Large intestine (tissue), 12 donors: Measurements from ENCODE around the gene GNLY. TPM values are rescaled to one million over a fixed set of nuclear protein-coding genes. Genes with fewer than 3 reads are reported as not detected.

ENCODE experiments used
- DNase-seq, 2 donors: peaks; one replicate each; pipeline versions ENCODE4 v3.0.0 to v3.0.0-alpha.2; 2013
- H3K27ac ChIP-seq: one replicate; pipeline ENCODE4 v1.5.1; 2013; ENCODE audit warnings: low read length
- H3K27me3 ChIP-seq: 2 replicates; pipeline ENCODE4 v1.6.1; 2013; ENCODE audit warnings: low read length; ENCODE audit not compliant: control insufficient read depth, insufficient read depth
- H3K36me3 ChIP-seq: 2 replicates; pipeline ENCODE4 v1.6.1; 2013; ENCODE audit warnings: low read length; ENCODE audit not compliant: control insufficient read depth, insufficient read depth
- H3K4me1 ChIP-seq: one replicate; pipeline ENCODE4 v1.6.1; 2013; ENCODE audit warnings: low read length; ENCODE audit not compliant: control insufficient read depth, insufficient read depth
- H3K4me3 ChIP-seq: one replicate; pipeline ENCODE4 v1.5.1; 2013; ENCODE audit warnings: low read length
- H3K9me3 ChIP-seq: one replicate; pipeline ENCODE4 v1.6.1; 2013; ENCODE audit warnings: mild to moderate bottlenecking, low read depth, low read length, moderate library complexity; ENCODE audit not compliant: control insufficient read depth
- WGBS: methylation state at CpG from one replicate; pipeline ENCODE4 v1.1.5; 2013; ENCODE audit warnings: low lambda C conversion rate; ENCODE audit not compliant: insufficient coverage; 5-methylcytosine and 5-hydroxymethylcytosine counted together
- long read RNA-seq, 11 donors: transcript quantifications; one replicate each; lab custom pipeline, GENCODE V29; 2026
- polyA plus RNA-seq: library from polyadenylated mRNA; unstranded; fragments of 120-200 nt; gene quantifications from one replicate; pipeline ENCODE4 v1.2.1, GENCODE V29; 2013

GNLY gene
- 13.1 TPM for polyA plus RNA-seq
- long read RNA-seq, donor 1, partial matches to known transcripts, result 0 of 1 reads
- long read RNA-seq, donor 1, other reads (novel, unspliced or antisense), result 0 of 1 reads
- long read RNA-seq, donor 2, partial matches to known transcripts, result 0 of 2 reads
- long read RNA-seq, donor 2, other reads (novel, unspliced or antisense), result 0 of 2 reads
- long read RNA-seq, donor 3, result 0 reads
- long read RNA-seq, donor 4, partial matches to known transcripts, result 0 of 1 reads
- long read RNA-seq, donor 4, other reads (novel, unspliced or antisense), result 0 of 1 reads
- long read RNA-seq, donor 5, result 0 reads
- long read RNA-seq, donor 6, transcript GNLY-201 (5 exons, 846 nt), result major isoform, 7 of 13 reads
- long read RNA-seq, donor 6, partial matches to known transcripts, result 6 of 13 reads
- long read RNA-seq, donor 6, other reads (novel, unspliced or antisense), result 0 of 13 reads
- long read RNA-seq, donor 7, result 0 reads
- long read RNA-seq, donor 8, transcript GNLY-201 (5 exons, 846 nt), result major isoform, 10 of 17 reads
- long read RNA-seq, donor 8, partial matches to known transcripts, result 0 of 17 reads
- long read RNA-seq, donor 8, other reads (novel, unspliced or antisense), result 0 of 17 reads
- long read RNA-seq, donor 9, partial matches to known transcripts, result 0 of 3 reads
- long read RNA-seq, donor 9, other reads (novel, unspliced or antisense), result 0 of 3 reads
- long read RNA-seq, donor 10, transcript GNLY-201 (5 exons, 846 nt), result major isoform, 5 of 5 reads
- long read RNA-seq, donor 10, partial matches to known transcripts, result 0 of 5 reads
- long read RNA-seq, donor 10, other reads (novel, unspliced or antisense), result 0 of 5 reads
- long read RNA-seq, donor 11, transcript GNLY-201 (5 exons, 846 nt), result major isoform, 9 of 9 reads
- long read RNA-seq, donor 11, partial matches to known transcripts, result 0 of 9 reads
- long read RNA-seq, donor 11, other reads (novel, unspliced or antisense), result 0 of 9 reads

GRCh38 chr2:85694052-85695025 is at the start of gene GNLY:
GNLY (plus strand) TSS chr2:85694358; CDS start chr2:85694419, 61 bp downstream.
- Histone ChIP-seq H3K4me1 (no peaks in the 10 kb centered on the region), H3K4me3 (no peak within 1 kb of the TSS), H3K27ac (no peak within 1 kb of the TSS), H3K27me3 (no peaks in the 10 kb centered on the region), H3K9me3 (no peaks in the 10 kb centered on the region), H3K36me3 (no peaks in the 10 kb centered on the region)
- WGBS, result no CpG with 5 or more reads among the region's 15 CpGs
- DNase-seq, result no peak

DNA sequence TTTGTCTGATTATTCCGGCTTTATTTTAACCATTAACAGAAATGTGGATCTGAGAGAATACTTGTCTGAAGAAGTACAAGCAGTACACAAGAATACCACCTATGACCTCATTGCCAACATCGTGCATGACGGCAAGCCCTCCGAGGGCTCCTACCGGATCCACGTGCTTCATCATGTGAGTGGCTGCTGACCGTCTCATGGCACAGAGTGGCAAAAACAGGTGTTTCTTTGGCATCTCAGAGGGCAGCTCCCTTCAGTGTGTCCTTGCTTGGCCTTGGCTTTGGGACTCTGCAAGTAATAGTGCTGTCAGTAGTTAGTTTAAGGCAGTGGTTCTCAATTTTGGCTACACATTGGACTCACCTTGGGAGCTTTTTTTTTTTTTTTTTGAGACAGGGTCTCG is 49.2 kb upstream of the GNLY start:
- DNase-seq, result no peak
- no peak overlapping the region for H3K27ac ChIP-seq
- 80% methylated on average over 1 of the region's 8 CpGs for WGBS
- no peaks in the 10 kb centered on the region for H3K9me3 ChIP-seq
- H3K4me3 ChIP-seq, result no peak overlapping the region
- H3K4me1 ChIP-seq, result no peaks in the 10 kb centered on the region
- peaks cover 92% of the 10 kb centered on the region for H3K36me3 ChIP-seq
- H3K27me3 ChIP-seq, result no peaks in the 10 kb centered on the region

- Histone ChIP-seq H3K4me3 (no peak overlapping the region), H3K27ac (no peak overlapping the region), H3K36me3 (peaks cover 90% of the 10 kb centered on the region), H3K4me1 (no peaks in the 10 kb centered on the region), H3K27me3 (no peaks in the 10 kb centered on the region), H3K9me3 (no peaks in the 10 kb centered on the region)
- no CpG with 5 or more reads among the region's 2 CpGs for WGBS
- no peak for DNase-seq
Observed at GRCh38 chr2:85646166-85646565, 48.0 kb upstream of the GNLY start.

DNA sequence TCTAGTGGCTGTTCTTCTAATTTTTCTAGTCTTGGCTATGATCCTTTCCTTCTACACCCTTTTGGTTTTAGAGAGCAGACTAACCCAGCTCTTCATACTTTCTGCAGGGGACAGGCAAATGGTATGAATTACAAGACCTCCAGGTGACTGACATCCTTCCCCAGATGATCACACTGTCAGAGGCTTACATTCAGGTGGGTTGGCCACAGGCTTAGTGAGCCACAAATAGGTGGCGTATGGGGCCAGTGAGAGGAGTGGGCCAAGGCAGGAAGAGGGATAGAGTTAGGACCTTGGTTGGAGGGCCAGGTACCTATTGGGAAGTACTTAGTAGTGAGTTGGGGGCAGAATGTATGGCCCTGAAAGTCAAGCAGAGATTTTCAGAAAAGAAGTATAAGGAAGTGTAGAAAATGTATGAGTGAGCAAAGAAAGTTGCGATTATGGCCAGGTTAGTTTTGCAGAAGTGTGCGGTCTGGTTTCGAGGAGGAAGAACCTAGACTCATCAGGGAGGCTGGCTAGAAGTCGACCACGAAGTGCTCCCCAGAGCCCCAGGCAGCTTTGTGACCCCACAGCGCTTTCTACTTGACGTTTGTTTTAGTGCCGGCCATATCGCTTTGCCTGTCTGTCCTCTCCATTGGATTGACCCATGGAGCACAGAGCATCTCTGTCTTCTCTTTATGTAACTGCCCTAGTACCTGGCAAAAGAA is 46.2 kb upstream of the GNLY start:
- peaks cover 81% of the 10 kb centered on the region for H3K36me3 ChIP-seq
- no peak overlapping the region for H3K27ac ChIP-seq
- H3K4me3 ChIP-seq, result no peak overlapping the region
- H3K27me3 ChIP-seq, result no peaks in the 10 kb centered on the region
- H3K4me1 ChIP-seq, result no peaks in the 10 kb centered on the region
- no peaks in the 10 kb centered on the region for H3K9me3 ChIP-seq
- no peak for DNase-seq
- 93% methylated on average over 5 of the region's 10 CpGs for WGBS

- peaks cover 79% of the 10 kb centered on the region for H3K36me3 ChIP-seq
- no peak for DNase-seq
- no peaks in the 10 kb centered on the region for H3K4me1 ChIP-seq
- WGBS, result 50% methylated on average over 1 of the region's 2 CpGs
- no peaks in the 10 kb centered on the region for H3K9me3 ChIP-seq
- H3K27ac ChIP-seq, result no peak overlapping the region
- H3K4me3 ChIP-seq, result no peak overlapping the region
- no peaks in the 10 kb centered on the region for H3K27me3 ChIP-seq
Observed at GRCh38 chr2:85648619-85649018, 45.5 kb upstream of the GNLY start.

DNA sequence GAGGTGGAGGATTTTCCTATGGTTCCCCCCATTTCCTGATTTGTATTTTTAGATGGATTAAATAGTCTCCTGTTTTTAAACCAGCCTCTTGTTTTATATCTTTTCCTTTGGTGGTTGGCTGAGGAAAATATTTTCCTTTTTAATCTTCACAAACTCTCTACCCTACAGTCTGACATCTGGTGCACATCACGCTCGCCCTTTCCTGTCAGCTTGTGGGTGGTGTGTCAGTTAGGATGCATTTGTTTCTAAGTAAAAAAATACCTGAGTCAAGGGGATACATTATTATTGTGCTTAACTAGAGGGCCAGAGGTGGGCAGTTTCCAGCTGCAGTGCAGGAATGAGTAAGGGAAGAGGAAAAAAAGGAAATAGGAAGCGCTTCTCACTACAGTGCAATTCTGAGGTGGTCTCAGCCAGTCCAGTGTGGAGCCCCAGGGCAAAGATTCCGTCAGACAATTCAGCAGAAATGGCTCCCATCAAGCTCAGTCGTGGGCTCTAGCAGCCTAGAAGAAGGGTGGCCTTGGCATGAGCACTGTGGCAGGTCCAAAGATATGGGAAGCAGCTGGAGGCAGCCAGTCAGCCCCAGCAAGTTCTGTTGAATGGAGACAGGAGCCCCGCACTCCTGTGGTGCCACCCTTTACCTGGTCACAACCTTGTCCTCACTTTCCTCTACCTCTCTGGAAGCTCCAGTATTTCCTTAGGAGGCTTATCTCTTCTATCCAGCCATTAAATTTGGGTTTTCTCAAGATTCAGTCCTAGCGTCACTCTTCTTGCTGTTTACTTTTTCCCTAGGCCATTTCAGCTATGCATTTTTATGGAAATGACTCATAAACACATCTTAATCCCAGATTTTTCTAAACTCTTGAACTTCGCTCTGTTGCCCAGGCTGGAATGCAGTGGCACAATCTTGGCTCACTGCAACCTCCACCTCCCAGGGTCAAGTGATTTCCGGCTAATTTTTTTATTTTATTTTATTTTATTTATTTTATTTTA is 44.7 kb upstream of the GNLY start:
- DNase-seq, result no peak
- Histone ChIP-seq H3K27me3 (no peaks in the 10 kb centered on the region), H3K9me3 (no peaks in the 10 kb centered on the region), H3K4me1 (no peaks in the 10 kb centered on the region), H3K4me3 (no peak overlapping the region), H3K27ac (no peak overlapping the region), H3K36me3 (peaks cover 76% of the 10 kb centered on the region)
- WGBS, result 93% methylated on average over 3 of the region's 9 CpGs

- DNase-seq, result no peak
- no peak overlapping the region for H3K4me3 ChIP-seq
- H3K9me3 ChIP-seq, result no peaks in the 10 kb centered on the region
- peaks cover 67% of the 10 kb centered on the region for H3K36me3 ChIP-seq
- H3K27me3 ChIP-seq, result no peaks in the 10 kb centered on the region
- WGBS, result no CpG with 5 or more reads among the region's 4 CpGs
- no peaks in the 10 kb centered on the region for H3K4me1 ChIP-seq
- H3K27ac ChIP-seq, result no peak overlapping the region
Observed at GRCh38 chr2:85650456-85650855, 43.7 kb upstream of the GNLY start.

GRCh38 chr2:85651097-85651496 is 43.1 kb upstream of the GNLY start:
- 80% methylated on average over 1 of the region's 3 CpGs for WGBS
- H3K36me3 ChIP-seq, result peaks cover 63% of the 10 kb centered on the region

DNA sequence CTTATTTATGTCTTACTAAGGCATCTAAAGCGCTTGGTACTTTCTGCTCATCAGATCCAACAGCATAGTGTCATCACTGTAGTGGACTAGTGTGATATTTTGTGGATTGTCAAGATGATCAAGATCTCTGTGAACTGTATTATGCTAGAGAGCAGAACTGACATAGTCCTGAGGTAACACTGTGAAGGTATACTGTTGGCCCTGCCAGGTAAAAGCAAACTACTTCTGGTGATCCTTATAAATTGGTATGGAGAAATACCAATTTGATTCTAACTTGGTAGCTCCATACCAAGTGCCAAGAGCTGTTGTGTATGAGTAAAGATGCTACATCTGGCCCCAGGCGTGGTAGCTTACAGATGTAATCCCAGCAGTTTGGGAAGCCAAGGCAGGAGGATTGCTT is 42.1 kb upstream of the GNLY start:
- no peaks in the 10 kb centered on the region for H3K9me3 ChIP-seq
- no CpG with 5 or more reads among the region's 2 CpGs for WGBS
- H3K4me3 ChIP-seq, result no peak overlapping the region
- no peaks in the 10 kb centered on the region for H3K4me1 ChIP-seq
- H3K27ac ChIP-seq, result no peak overlapping the region
- no peaks in the 10 kb centered on the region for H3K27me3 ChIP-seq
- H3K36me3 ChIP-seq, result peaks cover 54% of the 10 kb centered on the region
- no peak for DNase-seq

More at GRCh38 chr2:85651097-85651496, 43.1 kb upstream of the GNLY start:
- H3K9me3 ChIP-seq, result no peaks in the 10 kb centered on the region
- H3K27me3 ChIP-seq, result no peaks in the 10 kb centered on the region
- H3K4me1 ChIP-seq, result no peaks in the 10 kb centered on the region
- DNase-seq, result no peak
- H3K27ac ChIP-seq, result no peak overlapping the region
- H3K4me3 ChIP-seq, result no peak overlapping the region
